OCI-LY1 (cell line): Measurements from ENCODE around the gene SLC12A4.

ENCODE experiments used
- EZH2 ChIP-seq: fragments of 200-600 bp; sonication (generic), shearing (Covaris generic); IDR thresholded peaks from 2 replicates; pipeline ENCODE4 v1.8.0; 2017; ENCODE audit warnings: borderline replicate concordance, mixed run types, mild to moderate bottlenecking, antibody characterized with exemption, low read length, moderate library complexity, mixed read lengths
- TF ChIP-seq, protein P1 (sequence below): fragments of 200-600 bp; sonication (generic), shearing (Covaris generic); IDR thresholded peaks from 2 replicates; pipeline ENCODE4 v1.5.1; 2017; ENCODE audit warnings: mild to moderate bottlenecking, antibody characterized with exemption, low read length, moderate library complexity, mixed read lengths

DNA sequence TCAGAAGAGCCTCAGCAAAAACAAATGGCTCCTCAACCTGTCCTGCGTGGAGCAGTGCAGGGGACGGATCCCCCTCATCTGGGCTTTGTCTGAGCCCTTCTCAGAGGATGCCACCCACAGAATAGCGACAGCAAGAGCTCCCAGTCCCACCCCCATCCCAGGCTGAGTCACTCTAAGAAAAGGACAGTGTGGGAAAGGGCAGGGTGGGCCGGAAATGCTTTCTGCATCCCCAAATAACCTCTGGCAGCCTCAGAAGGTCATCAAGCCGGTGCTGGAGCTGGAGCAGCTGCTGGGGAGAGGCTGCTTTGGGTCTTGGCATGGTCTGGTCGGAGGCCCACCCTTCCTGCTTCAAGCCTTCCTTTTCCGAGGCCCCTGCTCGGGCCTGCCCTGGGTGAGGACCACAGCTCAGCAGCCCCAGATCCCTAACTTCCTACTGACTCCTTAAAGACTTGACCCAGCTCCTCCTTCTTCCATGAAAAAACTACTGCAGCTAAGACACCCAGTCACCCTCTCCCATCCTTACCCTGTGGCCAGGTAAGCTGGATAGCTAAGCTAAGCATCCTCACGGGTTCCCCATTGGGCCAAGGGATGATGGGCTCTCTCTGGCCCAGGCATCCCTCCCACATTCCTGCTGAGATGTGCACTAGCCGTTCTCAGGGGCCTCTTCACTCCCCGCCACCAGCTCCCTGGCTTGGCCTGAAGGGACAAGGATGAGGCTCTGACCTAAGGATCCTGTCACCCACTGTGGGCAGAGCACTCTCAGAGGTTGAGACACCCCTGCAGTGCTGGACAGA, 8.7 kb downstream of the SLC12A4 start:
- TF ChIP-seq, protein P1, sequence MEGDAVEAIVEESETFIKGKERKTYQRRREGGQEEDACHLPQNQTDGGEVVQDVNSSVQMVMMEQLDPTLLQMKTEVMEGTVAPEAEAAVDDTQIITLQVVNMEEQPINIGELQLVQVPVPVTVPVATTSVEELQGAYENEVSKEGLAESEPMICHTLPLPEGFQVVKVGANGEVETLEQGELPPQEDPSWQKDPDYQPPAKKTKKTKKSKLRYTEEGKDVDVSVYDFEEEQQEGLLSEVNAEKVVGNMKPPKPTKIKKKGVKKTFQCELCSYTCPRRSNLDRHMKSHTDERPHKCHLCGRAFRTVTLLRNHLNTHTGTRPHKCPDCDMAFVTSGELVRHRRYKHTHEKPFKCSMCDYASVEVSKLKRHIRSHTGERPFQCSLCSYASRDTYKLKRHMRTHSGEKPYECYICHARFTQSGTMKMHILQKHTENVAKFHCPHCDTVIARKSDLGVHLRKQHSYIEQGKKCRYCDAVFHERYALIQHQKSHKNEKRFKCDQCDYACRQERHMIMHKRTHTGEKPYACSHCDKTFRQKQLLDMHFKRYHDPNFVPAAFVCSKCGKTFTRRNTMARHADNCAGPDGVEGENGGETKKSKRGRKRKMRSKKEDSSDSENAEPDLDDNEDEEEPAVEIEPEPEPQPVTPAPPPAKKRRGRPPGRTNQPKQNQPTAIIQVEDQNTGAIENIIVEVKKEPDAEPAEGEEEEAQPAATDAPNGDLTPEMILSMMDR: no peak
- TF ChIP-seq EZH2: no peak
